HG02885 (cell line): ENCODE measurements around the gene XIST.
"Not testable (repeated sequence)": the region's sequence is repeated elsewhere in the genome, so short reads cannot be mapped to it uniquely, and the experiment has no call there.

ENCODE experiments used
- ATAC-seq: cut with Tn5 transposase; IDR thresholded peaks from one replicate; pipeline ENCODE4 v1.9.1; 2021; ENCODE audit warnings: mild to moderate bottlenecking; ENCODE audit not compliant: unreplicated experiment, poor library complexity

Gene XIST

DNA sequence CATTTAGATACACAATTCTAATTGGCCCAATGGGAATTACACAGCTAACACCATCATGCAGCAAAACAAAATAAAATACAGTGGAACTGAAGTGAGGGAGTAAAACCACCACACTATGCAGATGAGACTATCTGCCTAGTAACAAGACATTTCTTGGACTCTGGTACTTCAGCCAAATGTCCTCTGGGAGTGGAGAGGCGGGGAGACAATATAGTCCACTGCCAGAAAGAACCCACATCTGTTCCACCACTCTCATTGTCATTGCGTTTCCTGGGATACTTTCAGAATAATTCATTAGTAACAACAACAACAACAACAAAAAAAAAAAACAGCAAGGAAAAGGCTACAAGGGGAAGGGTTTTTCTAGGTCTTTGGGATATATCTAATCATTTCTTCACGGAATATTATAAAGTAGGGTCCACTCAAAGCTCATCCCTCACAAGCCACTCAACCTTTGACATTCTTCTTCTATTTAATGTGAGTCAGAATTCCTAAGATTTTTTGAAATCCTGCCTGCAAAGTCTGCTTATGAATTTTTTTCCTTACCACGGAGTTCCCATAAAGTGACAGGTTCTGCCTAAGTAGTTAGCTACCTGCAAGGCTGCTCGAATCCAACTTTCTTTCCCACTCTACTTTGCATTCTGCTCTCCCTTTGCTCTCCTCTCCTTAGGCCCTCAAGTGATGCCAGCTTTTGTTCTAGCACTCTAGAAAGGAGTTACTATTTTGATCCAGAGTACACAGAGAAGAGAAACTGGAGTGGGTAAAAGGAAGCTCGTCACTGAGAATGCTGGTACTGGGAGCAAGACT is 34.9 kb downstream of the XIST start:
- ATAC-seq, result no peak

- no peak for ATAC-seq
These were observed 40.3 kb downstream of the XIST start for GRCh38 chrX:73812256-73812655.

DNA sequence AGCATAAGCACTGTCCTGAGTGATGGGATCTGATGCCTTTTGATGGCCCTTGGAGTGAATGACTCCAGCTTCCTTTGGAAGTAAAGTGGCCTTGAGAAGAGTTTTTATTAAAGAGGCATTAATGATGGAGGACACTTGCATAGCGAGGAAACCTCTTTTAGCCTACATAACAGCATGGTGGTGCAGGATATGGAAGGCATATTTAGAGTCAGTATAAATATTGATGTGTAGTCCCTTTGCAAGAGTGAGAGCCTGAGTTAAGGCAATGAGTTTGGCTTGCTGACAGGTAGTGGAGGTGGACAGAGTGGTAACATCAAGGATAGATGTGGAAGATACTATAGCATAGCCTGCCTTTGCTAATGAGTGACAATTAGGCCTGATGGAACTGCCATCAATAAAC is 48.4 kb downstream of the XIST start:
- not testable (repeated sequence) for ATAC-seq

DNA sequence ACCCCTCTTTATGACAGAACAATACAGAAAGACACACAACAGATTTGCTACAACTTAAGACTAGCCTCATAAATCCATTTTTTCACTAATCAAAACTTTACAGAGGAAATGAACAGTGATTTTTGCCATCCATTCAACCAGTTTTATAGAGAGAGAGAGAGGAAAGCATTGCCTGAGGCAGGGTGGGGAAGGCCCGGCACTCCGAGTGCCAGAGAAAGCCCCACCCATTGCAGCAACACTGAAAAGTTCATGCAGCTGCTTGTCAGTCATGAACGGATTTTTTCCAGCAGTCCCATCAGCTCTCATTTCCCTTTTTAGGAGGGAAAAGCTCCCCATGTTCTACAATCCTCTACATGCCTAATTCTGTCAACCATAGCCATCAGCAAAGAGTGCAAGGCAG is 52.6 kb downstream of the XIST start:
- ATAC-seq, result no peak

DNA sequence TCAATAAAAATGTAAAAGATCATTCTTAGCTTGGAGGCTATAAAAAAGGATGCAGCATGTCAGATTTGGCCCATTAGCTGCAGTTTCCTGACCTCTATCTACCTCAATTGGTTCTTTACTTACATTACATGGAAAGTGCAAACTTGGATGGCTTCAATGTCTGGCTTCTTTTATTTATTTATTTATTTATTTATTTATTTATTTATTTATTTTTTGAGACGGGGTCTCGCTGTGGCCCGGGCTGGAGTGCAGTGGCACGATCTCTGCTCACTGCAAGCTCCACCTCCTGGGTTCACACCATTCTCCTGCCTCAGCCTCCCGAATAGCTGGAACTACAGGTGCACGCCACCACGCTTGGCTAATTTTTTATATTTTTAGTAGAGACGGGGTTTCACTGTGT is 60.0 kb downstream of the XIST start:
- not testable (repeated sequence) for ATAC-seq

DNA sequence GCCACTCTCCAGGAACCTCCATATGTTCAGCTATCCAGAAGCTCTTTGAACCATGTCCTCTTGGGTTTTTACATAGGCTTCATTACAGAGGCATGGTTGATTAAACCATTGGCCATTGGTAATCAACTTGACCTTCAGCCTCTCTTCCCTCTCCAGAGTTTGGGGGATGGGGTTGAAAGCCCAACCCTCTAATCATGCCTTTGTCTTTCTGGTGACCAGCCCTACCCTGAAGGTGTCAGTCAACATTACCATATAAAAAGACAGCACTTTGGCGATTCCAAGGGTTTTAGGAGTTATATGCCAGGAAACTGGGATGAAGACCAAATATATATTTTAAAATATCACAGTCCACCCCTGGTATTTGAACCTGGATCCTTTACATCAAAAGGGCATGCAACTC is 67.0 kb downstream of the XIST start:
- no peak for ATAC-seq
